Activated CD8-positive, alpha-beta memory T cell treated with anti-CD3 and anti-CD28 coated beads for 24 hours (primary cell): ENCODE data around the gene FTO.

ENCODE experiments used
- DNase-seq: peaks from one replicate; pipeline ENCODE4 v3.0.0-alpha.2; 2020

The FTO gene

DNA sequence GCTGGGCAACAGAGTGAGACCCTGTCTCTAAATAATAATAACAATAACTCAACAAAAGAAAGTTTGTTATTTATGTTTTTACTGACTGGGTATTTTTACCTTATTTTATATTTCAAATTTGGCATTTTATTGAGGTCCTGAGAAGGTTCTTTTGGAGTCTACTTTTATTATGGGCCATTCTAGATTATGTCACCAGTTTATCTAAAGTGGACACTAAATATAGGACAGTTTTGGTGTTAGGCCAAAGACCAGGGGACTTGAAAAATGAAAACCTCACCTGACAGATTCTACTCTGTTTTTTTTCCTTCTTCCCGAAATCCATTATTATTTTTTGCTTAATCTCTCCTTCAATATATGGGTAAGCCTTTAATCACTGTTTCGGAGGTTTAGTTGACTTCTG is 8.1 kb downstream of the FTO start:
- no peak for DNase-seq

DNA sequence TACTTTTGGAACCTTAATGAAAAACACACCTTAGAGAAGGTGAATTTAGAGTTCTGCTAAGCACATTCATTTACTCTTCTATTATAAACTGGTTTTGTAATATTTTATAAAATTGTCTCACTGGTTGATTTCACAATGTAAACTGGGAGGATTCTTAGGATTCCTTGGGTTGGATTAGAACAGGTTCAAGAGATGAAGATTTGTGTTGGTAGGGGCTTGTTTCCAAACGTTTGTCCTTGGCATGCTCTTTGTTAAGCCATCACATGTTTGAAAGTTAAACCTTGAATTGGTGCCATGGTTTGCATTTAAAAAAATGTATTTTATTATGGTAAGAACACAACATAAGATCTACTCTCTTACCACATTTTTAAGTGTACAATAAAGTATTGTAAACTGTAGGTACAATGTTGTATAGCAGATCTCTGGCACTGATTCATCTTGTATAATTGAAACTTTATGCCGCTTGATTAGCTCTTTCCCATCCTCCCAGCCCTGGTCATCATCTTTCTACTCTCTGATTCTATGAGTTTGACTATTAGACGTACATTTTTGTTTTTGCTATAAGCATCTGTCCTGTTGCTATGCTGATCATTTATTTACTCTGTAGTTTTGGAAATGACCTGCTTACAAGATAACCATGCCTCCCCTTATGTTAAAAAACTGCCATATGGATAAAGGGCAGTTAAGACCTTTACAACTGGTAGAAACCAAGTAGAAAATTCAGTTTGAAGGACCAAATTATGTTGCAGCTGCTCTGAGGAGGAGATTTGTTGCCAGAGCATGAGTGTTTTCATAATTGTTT is 9.6 kb downstream of the FTO start:
- DNase-seq = no peak

DNA sequence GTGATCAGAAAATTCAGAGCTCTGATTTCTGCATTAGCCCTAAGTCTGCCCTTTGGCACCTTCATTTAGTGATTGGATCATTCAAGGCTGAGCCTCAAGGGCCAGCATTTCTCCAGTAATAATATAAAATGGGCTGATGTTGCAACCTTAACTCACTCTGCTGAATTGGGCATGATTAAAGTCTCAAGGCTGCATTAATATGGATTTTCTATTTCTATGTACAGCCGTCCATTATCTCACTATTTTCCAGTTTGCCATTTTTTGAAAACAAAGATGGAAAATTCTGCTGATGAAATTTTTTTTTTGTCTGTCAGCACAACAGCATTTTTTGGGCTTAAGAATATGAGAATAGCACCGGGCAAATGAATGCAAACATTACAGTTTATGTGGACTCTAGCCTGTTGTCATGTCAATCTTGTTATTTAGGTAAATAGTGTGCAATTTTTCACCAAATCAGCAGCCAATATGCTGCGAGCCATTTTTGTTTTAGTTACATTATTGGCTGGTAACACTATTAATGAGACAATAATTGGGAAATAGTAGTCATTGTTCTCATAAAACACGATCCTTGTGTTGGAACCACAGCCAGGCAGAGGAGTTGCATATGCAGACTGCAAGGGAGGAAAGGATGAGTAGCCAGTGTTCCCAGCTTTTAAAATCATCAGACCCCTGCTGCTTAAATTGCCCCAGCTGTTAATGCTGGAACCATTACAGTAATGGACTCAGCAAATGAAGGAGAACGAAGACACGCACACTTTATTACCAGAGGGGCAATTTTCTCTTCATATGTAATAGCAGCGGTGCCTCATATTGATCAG is 10.5 kb downstream of the FTO start:
- DNase-seq = no peak

DNA sequence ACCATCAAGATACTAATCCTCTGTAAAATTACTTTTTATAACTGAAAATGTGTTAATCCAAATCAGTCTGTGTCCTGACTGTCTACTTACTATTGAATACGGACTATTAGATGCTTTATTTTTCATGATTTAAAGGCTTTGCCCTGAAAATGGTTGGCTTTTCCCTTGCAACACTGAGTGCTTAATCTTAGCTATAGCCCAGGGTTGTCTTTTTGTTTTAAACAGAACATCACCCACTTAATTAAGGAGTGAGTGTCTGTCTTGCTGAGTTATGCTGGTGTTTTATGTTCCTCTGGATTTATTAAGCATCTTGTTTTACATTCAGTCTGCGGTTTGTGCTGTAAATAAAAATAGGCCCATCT is 11.0 kb downstream of the FTO start:
- no peak for DNase-seq

DNA sequence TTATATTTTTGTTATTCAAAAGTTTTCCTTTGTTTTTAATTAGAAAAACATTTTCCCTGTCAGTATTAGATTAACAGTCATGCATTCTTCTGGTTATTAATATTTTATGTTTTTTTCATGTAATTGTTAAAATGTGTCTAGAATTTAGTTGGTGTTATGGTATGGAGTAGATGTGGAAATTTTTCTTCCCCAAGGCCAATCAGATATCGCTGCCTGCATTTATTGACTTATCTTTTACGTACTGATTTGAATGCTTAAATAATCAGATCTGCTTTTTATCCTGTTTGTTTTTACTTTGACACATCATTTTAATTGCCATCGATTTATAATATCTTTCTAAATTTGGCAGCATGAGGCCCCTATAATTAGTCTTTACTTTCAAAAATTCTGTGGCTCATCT is 13.6 kb downstream of the FTO start:
- DNase-seq = no peak

DNA sequence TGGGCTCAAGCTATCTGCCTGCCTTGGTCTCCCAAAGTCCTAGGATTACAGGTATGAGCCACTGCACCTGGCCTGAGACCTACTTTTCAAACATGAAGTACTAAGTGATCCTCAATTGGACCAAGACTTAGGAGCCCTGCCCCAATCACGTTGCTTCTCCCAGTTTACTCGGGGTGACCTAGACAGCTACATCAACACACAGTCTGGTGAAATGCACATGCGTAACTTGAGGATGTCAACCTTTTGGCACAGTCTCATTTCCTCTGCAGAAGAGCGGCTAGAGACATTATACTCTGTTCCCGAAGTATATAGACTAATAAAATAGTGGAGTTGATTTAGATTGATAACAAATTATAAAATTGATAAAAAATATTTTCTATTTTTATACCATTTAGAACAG is 17.1 kb downstream of the FTO start:
- no peak for DNase-seq

DNA sequence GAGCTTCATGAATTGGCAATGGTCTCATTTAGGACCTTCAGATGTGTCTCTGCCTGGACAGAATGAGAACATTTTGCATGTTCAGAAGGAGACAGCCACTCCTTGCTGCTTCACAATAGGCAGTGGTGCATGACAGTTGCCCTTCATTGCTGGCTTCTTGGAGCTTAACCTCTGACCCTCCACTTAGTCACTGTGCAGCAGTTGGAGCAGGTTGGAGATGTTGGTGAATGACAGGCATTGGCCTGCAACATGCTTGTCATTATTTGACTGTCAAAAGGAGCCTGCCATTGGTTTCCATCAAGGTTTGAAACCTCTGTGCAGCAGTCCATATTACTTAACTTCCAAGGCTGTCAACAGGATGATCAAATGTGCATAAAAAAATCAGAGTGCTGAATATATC is 22.7 kb downstream of the FTO start:
- no peak for DNase-seq

DNA sequence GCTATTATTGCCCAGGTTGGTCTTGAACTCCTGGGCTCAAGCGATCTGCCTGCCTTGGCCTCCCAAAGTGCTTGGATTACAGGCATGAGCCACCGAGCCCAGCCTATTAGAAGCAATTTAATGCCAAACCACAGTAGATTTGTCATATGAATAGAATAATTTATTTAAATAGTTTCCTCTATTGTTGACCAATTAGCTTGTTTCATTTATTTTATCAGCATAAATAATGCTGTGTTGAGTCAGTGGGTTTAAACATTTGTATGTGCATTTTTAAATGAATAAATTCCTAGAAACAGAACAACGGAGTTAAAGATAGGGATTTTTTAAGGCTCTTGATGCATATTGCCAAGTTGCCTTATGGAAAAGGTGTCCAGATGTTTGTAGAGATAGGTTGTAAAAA is 26.7 kb downstream of the FTO start:
- DNase-seq = no peak

DNA sequence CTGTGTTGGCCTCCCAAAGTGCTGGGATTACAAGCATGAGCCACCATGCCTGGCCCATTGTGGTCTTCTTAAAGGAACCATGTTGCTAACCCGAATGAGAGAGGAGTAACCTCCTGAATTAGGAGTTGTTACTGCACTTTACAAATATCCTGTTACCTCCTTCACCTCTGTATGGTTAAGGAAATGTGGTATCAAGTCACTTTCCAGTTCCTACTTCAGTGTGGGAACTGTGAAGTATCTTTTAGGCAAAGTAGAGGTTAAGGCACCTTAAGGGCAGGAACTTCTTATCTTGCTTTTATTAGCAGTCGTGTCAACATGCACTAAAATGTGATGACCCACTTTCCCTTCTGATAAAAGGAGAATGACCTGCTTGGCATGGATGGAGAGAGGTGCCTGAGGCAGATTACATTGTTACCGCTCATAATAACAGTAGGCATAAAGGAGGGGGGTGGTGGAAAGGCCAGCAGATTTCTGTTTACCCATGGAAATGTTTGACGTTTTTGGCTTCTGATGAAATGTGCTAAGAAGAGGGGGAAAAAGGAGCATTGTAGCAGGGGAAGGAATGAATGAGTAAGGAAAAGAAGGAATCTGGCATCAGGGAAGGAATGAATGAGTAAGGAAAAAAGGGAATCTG is 28.5 kb downstream of the FTO start:
- no peak for DNase-seq

DNA sequence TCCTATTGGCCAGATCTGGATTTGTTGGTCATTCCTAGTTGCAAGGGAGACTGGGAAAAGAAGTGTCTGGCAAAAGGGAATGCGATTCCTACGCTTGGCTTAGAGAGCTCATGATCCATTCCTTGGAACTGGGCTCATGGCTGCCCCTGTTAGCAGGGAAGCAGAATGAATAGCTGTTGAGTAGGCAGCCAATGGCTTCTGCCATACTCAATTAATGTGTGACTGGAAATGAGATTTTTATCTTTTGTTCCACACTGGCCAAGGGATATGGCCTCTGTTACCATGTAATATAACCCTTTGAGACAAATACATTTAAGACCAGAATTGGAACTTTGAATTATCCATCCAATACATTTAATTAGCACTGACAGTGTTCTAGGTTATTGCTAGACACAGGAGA is 31.0 kb downstream of the FTO start:
- no peak for DNase-seq

DNA sequence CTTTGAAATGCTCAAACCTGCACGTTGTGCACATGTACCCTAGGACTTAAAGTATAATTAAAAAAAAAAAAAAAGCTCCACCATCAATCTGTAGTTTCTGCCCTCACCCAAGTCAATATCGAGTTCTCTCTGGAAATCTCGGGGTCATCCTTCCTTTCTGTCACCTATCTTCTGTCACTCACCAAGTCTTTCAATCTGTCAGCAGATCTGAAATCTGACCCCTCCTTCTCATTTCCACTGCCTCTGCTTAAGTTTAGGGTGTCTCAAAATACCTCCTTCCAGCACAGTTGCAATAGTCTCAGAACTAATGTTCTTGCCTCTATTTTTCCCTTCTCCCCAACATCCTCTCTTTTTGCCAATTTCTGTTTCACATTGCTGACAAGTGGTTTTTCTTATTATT is 32.3 kb downstream of the FTO start:
- DNase-seq = no peak

DNA sequence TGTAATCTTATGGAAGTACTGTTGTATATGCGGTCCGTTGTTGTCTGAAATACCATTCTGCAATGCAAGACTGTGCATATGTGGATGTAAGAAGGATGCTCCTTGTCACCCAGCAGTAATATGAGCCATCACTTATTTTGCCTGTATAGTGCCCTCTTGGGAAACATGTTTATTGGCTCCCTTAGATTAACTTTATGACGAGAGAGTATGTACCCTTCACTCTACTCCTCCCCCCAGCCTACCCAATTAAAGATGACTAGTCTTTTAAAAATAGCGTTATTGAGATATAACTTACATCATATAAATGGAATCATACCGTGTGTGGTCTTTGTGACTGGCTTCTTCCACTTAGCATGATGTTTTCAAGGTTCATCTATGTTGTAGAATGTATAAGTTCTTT is 33.6 kb downstream of the FTO start:
- DNase-seq = no peak

DNA sequence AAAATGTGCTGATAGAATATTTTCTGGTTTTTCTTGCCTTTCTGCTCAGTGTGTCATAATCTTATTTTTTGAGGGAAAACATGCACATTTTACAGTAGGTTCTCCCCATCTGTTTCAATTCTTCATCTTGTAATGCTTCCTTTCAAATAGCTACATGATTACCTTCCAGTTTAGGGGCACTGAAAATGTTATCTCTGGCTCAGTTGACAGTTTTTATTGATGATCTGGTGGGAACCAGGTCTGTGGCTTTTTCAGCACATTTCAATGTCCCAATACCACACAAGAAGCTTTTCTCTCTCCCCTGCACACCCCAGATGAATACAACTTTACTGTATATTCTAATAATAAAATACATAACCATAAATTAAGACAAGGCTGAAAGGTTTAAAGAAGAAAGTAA is 36.5 kb downstream of the FTO start:
- DNase-seq = no peak

DNA sequence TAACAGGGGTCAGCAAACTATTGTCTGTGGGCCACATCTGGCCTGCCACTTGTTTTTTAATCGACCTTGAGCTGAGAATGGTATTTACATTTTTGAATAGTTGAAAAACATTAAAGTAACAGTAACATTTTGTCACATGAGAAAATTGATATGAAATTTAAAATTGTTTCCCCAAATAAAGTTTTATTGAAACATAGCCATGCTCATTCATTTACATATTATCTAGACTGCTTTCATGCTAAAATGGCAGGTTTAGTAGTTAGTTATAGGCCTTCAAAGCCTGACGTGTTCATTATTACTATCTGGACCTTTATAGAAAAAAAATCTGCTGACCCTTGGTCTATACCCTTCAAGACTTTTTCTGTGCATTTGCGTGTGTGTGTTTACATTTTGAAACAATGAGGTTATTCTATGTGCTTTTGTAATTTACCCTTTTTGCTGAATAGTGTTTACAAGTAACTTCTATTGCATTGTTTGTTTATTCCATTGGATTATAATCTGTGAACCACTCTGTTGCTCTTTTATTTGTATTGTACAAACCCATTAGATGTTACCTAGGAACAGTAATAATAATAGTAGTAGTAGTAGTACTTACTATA is 37.1 kb downstream of the FTO start:
- no peak for DNase-seq

DNA sequence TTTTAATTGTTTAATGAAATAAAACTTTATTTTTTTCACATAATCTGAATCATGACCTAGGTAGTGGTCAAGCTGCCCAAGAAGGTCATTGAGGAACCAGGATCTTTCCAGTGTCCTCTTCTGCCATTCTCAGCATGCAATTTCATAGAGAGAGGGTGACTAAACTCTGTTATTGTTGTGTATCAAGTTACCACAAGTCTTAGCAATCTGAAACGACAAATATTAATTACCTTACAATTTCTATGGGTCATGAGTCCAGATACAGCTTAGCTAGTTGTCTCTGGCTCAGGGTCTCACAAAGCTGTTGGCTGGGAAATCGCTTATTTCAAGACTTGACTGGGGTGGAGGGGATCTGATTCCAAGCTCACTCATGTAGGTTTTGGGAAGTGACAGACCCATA is 37.6 kb downstream of the FTO start:
- DNase-seq = no peak

DNA sequence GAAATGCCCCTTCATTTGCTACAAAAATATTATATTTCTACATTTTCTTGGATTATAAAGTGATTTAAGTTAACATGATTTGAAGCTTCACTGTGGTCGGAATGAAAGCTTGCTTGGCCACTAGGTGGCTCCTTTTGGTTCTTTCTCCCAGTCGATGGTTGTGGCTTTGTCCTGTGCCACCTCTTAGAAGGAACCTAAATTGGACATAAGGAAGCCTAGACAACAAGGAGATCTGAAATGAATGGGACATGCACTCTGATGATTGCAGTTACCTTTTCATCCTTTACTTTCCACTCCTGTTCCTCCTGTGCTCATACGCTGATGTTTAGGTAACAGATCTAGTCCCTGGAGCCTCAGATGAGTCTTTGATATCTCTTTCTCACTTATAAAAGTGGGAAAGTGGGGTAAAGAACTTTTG is 39.2 kb downstream of the FTO start:
- no peak for DNase-seq

DNA sequence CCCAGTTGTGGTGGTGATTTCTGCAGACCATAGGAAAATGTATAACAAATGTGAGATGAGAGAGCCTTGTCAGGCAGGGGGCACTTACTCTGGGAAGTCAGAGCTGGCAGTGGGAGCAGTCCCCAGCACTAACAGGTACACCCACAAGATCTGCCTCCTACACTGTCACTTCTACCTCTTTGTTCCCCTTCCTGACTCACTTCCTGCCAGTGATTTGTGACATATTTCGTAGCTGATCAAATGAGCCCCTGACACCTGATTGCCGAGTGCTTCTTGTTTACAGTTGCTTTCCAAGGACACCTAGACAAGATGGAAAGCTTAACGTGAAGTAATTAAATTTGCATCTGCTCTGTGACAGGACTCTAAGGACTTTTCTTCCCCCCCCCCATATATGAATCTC is 40.5 kb downstream of the FTO start:
- DNase-seq = no peak

DNA sequence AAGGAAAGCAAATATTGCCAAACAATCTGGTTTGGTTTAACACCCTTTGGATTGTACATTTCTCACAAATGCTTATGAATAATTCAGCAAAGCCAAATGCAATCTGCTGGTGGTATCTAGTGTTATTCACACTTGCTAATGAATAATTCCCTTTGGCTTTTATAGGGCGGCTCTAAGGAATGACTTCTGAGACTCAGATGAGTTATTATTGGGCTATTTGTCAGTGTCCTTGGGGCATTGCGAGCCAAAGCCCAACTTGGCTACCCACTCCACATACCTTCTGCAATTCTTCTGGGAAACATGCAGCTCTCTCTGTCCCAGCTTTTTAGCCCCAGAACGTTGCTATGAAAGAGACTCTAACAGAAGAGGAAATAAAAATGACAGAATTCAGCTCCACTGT is 41.1 kb downstream of the FTO start:
- DNase-seq = no peak

DNA sequence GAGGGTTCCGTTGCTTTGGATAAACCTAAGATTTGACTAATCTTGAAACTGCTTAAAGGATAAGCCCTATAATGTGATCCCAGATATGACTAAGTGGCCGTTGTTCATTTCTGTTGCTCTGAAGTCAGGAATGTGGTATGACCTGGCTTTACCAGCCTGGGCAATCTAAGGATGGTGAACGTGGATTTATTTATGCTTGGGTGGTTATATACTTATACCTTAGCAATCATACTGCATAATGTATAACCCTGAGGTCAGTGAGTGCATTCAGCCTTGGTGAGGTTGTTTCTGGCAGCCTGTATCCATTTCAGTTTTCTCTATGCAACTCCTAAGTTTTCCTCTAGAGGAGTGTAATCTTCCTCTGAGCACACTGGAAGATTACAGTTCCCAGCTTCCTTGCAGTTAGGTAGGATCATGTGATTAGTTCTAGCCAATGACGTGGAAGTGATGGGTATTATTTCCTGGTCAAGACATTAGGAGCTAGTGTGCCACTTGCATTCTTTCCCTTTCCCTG is 41.9 kb downstream of the FTO start:
- DNase-seq = no peak

DNA sequence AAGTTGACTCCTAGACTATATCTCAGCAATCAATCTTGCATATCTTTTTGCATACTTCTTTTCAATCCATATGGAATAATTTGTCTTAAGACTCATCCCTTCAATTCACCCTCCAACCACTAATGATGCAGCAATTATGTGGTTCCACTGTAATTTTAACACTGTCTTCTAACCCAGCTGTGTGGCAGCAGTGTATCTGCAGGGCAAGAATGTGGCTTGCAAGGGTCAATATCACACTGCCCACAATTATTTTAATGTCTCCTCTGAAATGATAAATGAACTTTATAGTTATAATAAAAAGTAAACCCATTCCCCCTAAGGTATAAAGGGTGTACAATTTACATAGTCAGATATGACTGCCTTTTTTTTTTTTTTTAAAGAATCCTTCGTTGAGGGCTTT is 48.6 kb downstream of the FTO start:
- no peak for DNase-seq

DNA sequence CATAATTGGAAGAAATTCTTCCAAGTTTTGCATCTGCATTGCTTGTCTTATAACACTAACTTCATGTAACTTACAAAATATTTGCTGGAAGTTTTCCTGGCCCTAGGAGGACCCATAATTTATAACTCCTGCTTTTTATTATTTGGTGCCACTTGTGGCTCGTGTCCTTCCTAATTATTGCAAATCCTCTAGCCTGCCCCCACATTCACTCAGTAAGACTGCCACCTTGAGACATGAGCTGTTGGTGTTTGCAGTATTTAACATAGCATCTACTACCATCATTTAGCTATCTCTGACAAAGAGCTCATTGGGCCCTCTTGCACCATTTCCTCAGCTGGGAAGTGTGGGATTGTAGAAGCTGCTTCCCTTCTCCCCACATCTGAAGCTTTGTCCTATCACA is 49.5 kb downstream of the FTO start:
- DNase-seq = no peak

DNA sequence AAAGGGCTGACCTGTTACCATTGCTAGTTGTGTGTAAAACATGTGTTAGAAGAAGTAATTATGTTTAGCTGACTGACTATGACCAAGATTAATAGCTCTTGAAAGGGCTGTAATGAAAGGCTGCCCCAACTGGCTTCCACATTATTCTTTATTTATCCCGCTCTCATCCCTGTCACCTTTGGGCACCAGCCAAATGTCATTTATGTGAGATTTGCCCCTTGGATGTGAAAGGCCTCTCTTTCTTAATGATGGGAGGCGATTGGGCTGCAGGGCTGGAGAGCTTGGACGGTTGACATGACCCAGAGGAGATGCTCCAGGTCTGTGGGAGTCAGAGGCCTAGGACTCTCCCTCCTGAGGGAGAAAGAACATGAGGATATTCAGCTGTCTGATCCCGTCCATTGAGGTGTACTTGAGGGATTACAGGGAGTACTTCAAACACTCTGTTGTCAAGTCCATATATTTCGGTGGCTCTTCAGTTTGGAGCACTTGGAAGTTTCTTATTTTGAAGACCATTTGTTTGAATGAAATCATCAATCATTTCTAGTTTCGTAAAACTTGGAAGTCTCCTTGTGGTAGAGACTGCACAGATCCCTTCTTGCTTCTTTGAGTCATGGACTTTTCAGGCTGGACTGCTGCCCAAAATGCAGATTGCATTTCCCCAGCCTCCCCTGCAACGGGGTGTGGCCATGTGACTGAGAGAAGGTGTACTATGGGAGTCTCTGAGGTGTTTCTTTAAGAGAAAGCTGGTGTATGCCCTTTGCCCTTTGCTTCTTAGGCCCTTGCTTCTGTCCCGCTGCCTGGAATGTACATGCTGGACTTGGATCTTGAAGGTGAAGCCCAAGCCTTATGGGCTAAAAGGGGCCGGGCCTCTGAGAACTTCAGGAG is 51.3 kb downstream of the FTO start:
- DNase-seq = no peak
